GM11168 (cell line): ENCODE data around the gene SCGB1C2.
"Not testable (repeated sequence)": the region's sequence is repeated elsewhere in the genome, so short reads cannot be mapped to it uniquely, and the experiment has no call there.

ENCODE experiments used
- in situ Hi-C: fragments of 300-500 bp; cut with MboI; formaldehyde crosslinking; loops from one replicate; pipeline ENCODE4 v1.12.0; 2022; ENCODE audit warnings: low sequenced_read_pairs; ENCODE audit not compliant: unreplicated experiment

Gene SCGB1C2

GRCh38 chr17:164303-165235 lies 27.2 kb downstream of the SCGB1C2 start:
- in situ Hi-C loops, result no loop called here

- in situ Hi-C loops, result no loop called here
These were observed 28.6 kb downstream of the SCGB1C2 start for GRCh38 chr17:165939-166338.

- in situ Hi-C loops, result not testable (repeated sequence)
These were observed 31.2 kb downstream of the SCGB1C2 start for GRCh38 chr17:168614-169013.

- in situ Hi-C loops, result no loop called here
These were observed 32.8 kb downstream of the SCGB1C2 start for GRCh38 chr17:170130-170670.

GRCh38 chr17:171871-172270 lies 34.5 kb downstream of the SCGB1C2 start:
- in situ Hi-C loops, result no loop called here

- in situ Hi-C loops, result no loop called here
These were observed 35.0 kb downstream of the SCGB1C2 start for GRCh38 chr17:172401-172800.

GRCh38 chr17:173166-173911 lies 36.0 kb downstream of the SCGB1C2 start:
- in situ Hi-C loops, result no loop called here

- in situ Hi-C loops, result no loop called here
These were observed 39.8 kb downstream of the SCGB1C2 start for GRCh38 chr17:177155-177554.

- in situ Hi-C loops, result no loop called here
These were observed 40.4 kb downstream of the SCGB1C2 start for GRCh38 chr17:177762-178161.

- in situ Hi-C loops, result no loop called here
These were observed 41.1 kb downstream of the SCGB1C2 start for GRCh38 chr17:178292-179065.

GRCh38 chr17:179066-179432 lies 41.7 kb downstream of the SCGB1C2 start:
- in situ Hi-C loops, result no loop called here

GRCh38 chr17:179781-180380 lies 42.5 kb downstream of the SCGB1C2 start:
- in situ Hi-C loops, result no loop called here

- in situ Hi-C loops, result no loop called here
These were observed 43.2 kb downstream of the SCGB1C2 start for GRCh38 chr17:180381-181244.

GRCh38 chr17:181245-182049 lies 44.1 kb downstream of the SCGB1C2 start, which contains the start of gene DOC2B:
Gene DOC2B, minus strand, starts transcription at chr17:181650. Its CDS starts 171 bp downstream, at chr17:181479.
- in situ Hi-C loops, result no loop called here

GRCh38 chr17:182050-182751 lies 44.8 kb downstream of the SCGB1C2 start:
- in situ Hi-C loops, result no loop called here

- in situ Hi-C loops, result no loop called here
These were observed 45.7 kb downstream of the SCGB1C2 start for GRCh38 chr17:183021-183420.

GRCh38 chr17:185445-186138 lies 48.2 kb downstream of the SCGB1C2 start:
- in situ Hi-C loops, result no loop called here
